Activated CD8-positive, alpha-beta T cell treated with anti-CD3 and anti-CD28 coated beads, Interleukin-2, amount 10 ng/mL, durations not matched to agents 7 days and 5 days (primary cell): Measurements from ENCODE around the gene OLIG3. TPM values are rescaled to one million over a fixed set of nuclear protein-coding genes. Genes with fewer than 3 reads are reported as not detected.
A peak's percentile ranks its signal among the peaks of the same experiment; 100 is the strongest.

Experiments used
- ATAC-seq: fragments of 150-1000 bp; cut with Tn5 transposase; one replicate; pipeline ENCODE4 v1.10.0; 2021; ENCODE audit warnings: moderate library complexity
- CTCF ChIA-PET: fragments of 350-600 bp; sonication (Branson Sonifier 250); formaldehyde crosslinking; loops from one replicate; lab custom pipeline; 2021; ENCODE audit warnings: antibody characterized with exemption; lab: Charles Lee
- POLR2A ChIA-PET: fragments of 350-600 bp; sonication (Branson Sonifier 250); formaldehyde crosslinking; loops from one replicate; lab custom pipeline; 2021; ENCODE audit warnings: antibody characterized with exemption; lab: Charles Lee
- DNase-seq: peaks from one replicate; pipeline ENCODE4 v3.0.0-alpha.2; 2020
- H3K27ac Mint-ChIP-seq: one replicate; pipeline ENCODE4 v1.8.0; 2021; ENCODE audit warnings: mild to moderate bottlenecking, mixed read lengths
- H3K27me3 Mint-ChIP-seq: one replicate; pipeline ENCODE4 v1.8.0; 2021; ENCODE audit warnings: low read depth, mixed read lengths
- H3K36me3 Mint-ChIP-seq: one replicate; pipeline ENCODE4 v1.8.0; 2021; ENCODE audit warnings: low read depth, mixed read lengths
- H3K4me1 Mint-ChIP-seq: one replicate; pipeline ENCODE4 v1.8.0; 2021; ENCODE audit warnings: low read depth, mixed read lengths
- H3K4me3 Mint-ChIP-seq: one replicate; pipeline ENCODE4 v1.8.0; 2021; ENCODE audit warnings: mild to moderate bottlenecking, mixed read lengths
- H3K9me3 Mint-ChIP-seq: one replicate; pipeline ENCODE4 v1.8.0; 2022; ENCODE audit warnings: mixed read lengths; ENCODE audit not compliant: insufficient read depth
- total RNA-seq, 2 experiments: library from RNA; stranded (reverse); gene quantifications; one replicate each; pipeline ENCODE4 v1.2.3, GENCODE V29; 2021

The OLIG3 gene
- total RNA-seq = under 1 TPM; 0.34 to 0.44 TPM

- H3K4me3 Mint-ChIP-seq = peak within 1 kb of the TSS; percentile 63
- ATAC-seq (no peak), DNase-seq (peak; percentile 45)
- H3K4me1 Mint-ChIP-seq = peaks cover 57% of the 10 kb centered on the region
- ChIA-PET POLR2A (interaction anchor here (0.6 kb wide), 1 partner anchor 69 kb away, joined by 3 read pairs; no protein-coding TSS in a partner anchor), CTCF (interaction anchor here (0.8 to 3.1 kb wide), 3 partner anchors 8 to 95 kb away, joined by 3 to 20 read pairs (median 4); no protein-coding TSS in a partner anchor)
- H3K27ac Mint-ChIP-seq = peak within 1 kb of the TSS; percentile 46
- peaks cover 2% of the 10 kb centered on the region for H3K9me3 Mint-ChIP-seq
- H3K27me3 Mint-ChIP-seq = peaks cover 95% of the 10 kb centered on the region
- peaks cover 10% of the 10 kb centered on the region for H3K36me3 Mint-ChIP-seq
Measured at GRCh38 chr6:137494281-137494987, at the start of gene OLIG3. Gene OLIG3 (minus strand): TSS chr6:137494394. CDS start chr6:137494170, 224 bp downstream.

- DNase-seq (no peak), ATAC-seq (no peak)
- H3K9me3 Mint-ChIP-seq = peaks cover 7% of the 10 kb centered on the region
- no peak overlapping the region for H3K4me3 Mint-ChIP-seq
- H3K36me3 Mint-ChIP-seq = peaks cover 3% of the 10 kb centered on the region
- peaks cover 11% of the 10 kb centered on the region for H3K27me3 Mint-ChIP-seq
- no peak overlapping the region for H3K27ac Mint-ChIP-seq
- H3K4me1 Mint-ChIP-seq = peaks cover 9% of the 10 kb centered on the region
- POLR2A ChIA-PET = no interaction called here
- CTCF ChIA-PET = interaction anchor here (2.0 kb wide), 1 partner anchor 16 kb away, joined by 7 read pairs; no protein-coding TSS in a partner anchor
Measured at GRCh38 chr6:137543114-137543513, 48.9 kb upstream of the OLIG3 start.

GRCh38 chr6:137542713-137543112 lies 48.5 kb upstream of the OLIG3 start:
- DNase-seq = no peak
- no peak overlapping the region for H3K4me3 Mint-ChIP-seq
- H3K27ac Mint-ChIP-seq = no peak overlapping the region
- peaks cover 9% of the 10 kb centered on the region for H3K4me1 Mint-ChIP-seq
- peaks cover 3% of the 10 kb centered on the region for H3K36me3 Mint-ChIP-seq
- ATAC-seq = no peak
- CTCF ChIA-PET = interaction anchor here (2.0 kb wide), 1 partner anchor 17 kb away, joined by 7 read pairs; no protein-coding TSS in a partner anchor
- peaks cover 9% of the 10 kb centered on the region for H3K27me3 Mint-ChIP-seq
- POLR2A ChIA-PET = no interaction called here
- H3K9me3 Mint-ChIP-seq = peaks cover 7% of the 10 kb centered on the region

GRCh38 chr6:137541534-137542063 lies 47.4 kb upstream of the OLIG3 start:
- H3K9me3 Mint-ChIP-seq = peaks cover 7% of the 10 kb centered on the region
- peaks cover 3% of the 10 kb centered on the region for H3K36me3 Mint-ChIP-seq
- no peak overlapping the region for H3K27ac Mint-ChIP-seq
- peaks cover 9% of the 10 kb centered on the region for H3K4me1 Mint-ChIP-seq
- POLR2A ChIA-PET = no interaction called here
- H3K27me3 Mint-ChIP-seq = peaks cover 9% of the 10 kb centered on the region
- CTCF ChIA-PET = interaction anchor here (1.2 kb wide), 1 partner anchor 48 kb away, joined by 3 read pairs; no protein-coding TSS in a partner anchor
- H3K4me3 Mint-ChIP-seq = no peak overlapping the region
- ATAC-seq = no peak
- no peak for DNase-seq

GRCh38 chr6:137536104-137536773 lies 42.0 kb upstream of the OLIG3 start:
- Mint-ChIP-seq H3K4me1 (no peaks in the 10 kb centered on the region), H3K27ac (no peak overlapping the region), H3K4me3 (no peak overlapping the region), H3K9me3 (no peaks in the 10 kb centered on the region), H3K27me3 (peaks cover 13% of the 10 kb centered on the region), H3K36me3 (peaks cover 3% of the 10 kb centered on the region)
- peak; percentile 50 for DNase-seq
- ChIA-PET POLR2A (no interaction called here), CTCF (interaction anchor here (1.3 to 3.7 kb wide), 5 partner anchors 13 to 468 kb away, joined by 3 to 12 read pairs (median 5); no protein-coding TSS in a partner anchor)
- peak; percentile 80 for ATAC-seq

- Mint-ChIP-seq H3K9me3 (peaks cover 6% of the 10 kb centered on the region), H3K36me3 (peaks cover 3% of the 10 kb centered on the region), H3K27me3 (peaks cover 20% of the 10 kb centered on the region), H3K4me3 (no peak overlapping the region), H3K27ac (no peak overlapping the region), H3K4me1 (no peaks in the 10 kb centered on the region)
- DNase-seq = no peak
- ChIA-PET CTCF (interaction anchor here (0.7 kb wide), 1 partner anchor 29 kb away, joined by 3 read pairs; no protein-coding TSS in a partner anchor), POLR2A (no interaction called here)
- ATAC-seq = no peak
Measured at GRCh38 chr6:137531376-137532092, 37.3 kb upstream of the OLIG3 start.

GRCh38 chr6:137530404-137530803 lies 36.2 kb upstream of the OLIG3 start:
- ChIA-PET CTCF (no interaction called here), POLR2A (no interaction called here)
- no peak for DNase-seq
- H3K27me3 Mint-ChIP-seq = peaks cover 22% of the 10 kb centered on the region
- ATAC-seq = no peak
- no peak overlapping the region for H3K4me3 Mint-ChIP-seq
- no peak overlapping the region for H3K27ac Mint-ChIP-seq
- H3K36me3 Mint-ChIP-seq = peaks cover 5% of the 10 kb centered on the region
- no peaks in the 10 kb centered on the region for H3K4me1 Mint-ChIP-seq
- peaks cover 6% of the 10 kb centered on the region for H3K9me3 Mint-ChIP-seq

GRCh38 chr6:137522831-137523230 lies 28.6 kb upstream of the OLIG3 start:
- H3K36me3 Mint-ChIP-seq = peaks cover 2% of the 10 kb centered on the region
- peaks cover 30% of the 10 kb centered on the region for H3K27me3 Mint-ChIP-seq
- no peaks in the 10 kb centered on the region for H3K4me1 Mint-ChIP-seq
- DNase-seq = no peak
- no peak overlapping the region for H3K4me3 Mint-ChIP-seq
- no peak overlapping the region for H3K27ac Mint-ChIP-seq
- POLR2A ChIA-PET = no interaction called here
- CTCF ChIA-PET = interaction anchor here (1.0 to 1.4 kb wide), 2 partner anchors 26 to 50 kb away, joined by 3 read pairs; no protein-coding TSS in a partner anchor
- no peak for ATAC-seq
- peaks cover under 1% of the 10 kb centered on the region for H3K9me3 Mint-ChIP-seq

- ATAC-seq (no peak), DNase-seq (no peak)
- no peaks in the 10 kb centered on the region for H3K9me3 Mint-ChIP-seq
- H3K36me3 Mint-ChIP-seq = peaks cover 2% of the 10 kb centered on the region
- H3K27me3 Mint-ChIP-seq = peaks cover 34% of the 10 kb centered on the region
- no peak overlapping the region for H3K4me3 Mint-ChIP-seq
- no peak overlapping the region for H3K27ac Mint-ChIP-seq
- no peaks in the 10 kb centered on the region for H3K4me1 Mint-ChIP-seq
- POLR2A ChIA-PET = no interaction called here
- CTCF ChIA-PET = interaction anchor here (1.0 to 1.4 kb wide), 3 partner anchors 26 to 68 kb away, joined by 3 to 5 read pairs (median 3); no protein-coding TSS in a partner anchor
Measured at GRCh38 chr6:137522198-137522798, 28.1 kb upstream of the OLIG3 start.

GRCh38 chr6:137520520-137520919 lies 26.3 kb upstream of the OLIG3 start:
- Mint-ChIP-seq H3K27me3 (peaks cover 45% of the 10 kb centered on the region), H3K27ac (no peak overlapping the region), H3K4me1 (no peaks in the 10 kb centered on the region), H3K36me3 (no peaks in the 10 kb centered on the region), H3K4me3 (no peak overlapping the region), H3K9me3 (no peaks in the 10 kb centered on the region)
- DNase-seq (no peak), ATAC-seq (no peak)
- ChIA-PET POLR2A (no interaction called here), CTCF (interaction anchor here (0.7 to 1.4 kb wide), 3 partner anchors 39 to 369 kb away, joined by 3 to 5 read pairs (median 4); no protein-coding TSS in a partner anchor)
